HEK293T (cell line): ENCODE measurements around the gene STK39.
"Not testable (repeated sequence)": the region's sequence is repeated elsewhere in the genome, so short reads cannot be mapped to it uniquely, and the experiment has no call there.

Source experiments
- CTCF ChIA-PET: fragments of 350-600 bp; formaldehyde crosslinking; extraction: SDS; loops from one replicate; lab custom pipeline; 2021; ENCODE audit warnings: antibody characterized with exemption, inconsistent platforms; lab: Yijun Ruan, JAX
- POLR2A ChIA-PET: fragments of 350-600 bp; formaldehyde crosslinking; extraction: SDS; loops from one replicate; lab custom pipeline; 2020; ENCODE audit warnings: antibody characterized with exemption, inconsistent platforms; lab: Yijun Ruan, JAX
- DNase-seq: peaks from one replicate; pipeline ENCODE4 v3.0.0; 2012; ENCODE audit warnings: mixed read lengths; ENCODE audit errors: extremely low spot score
- ARNT ChIP-seq: fragments of 450-650 bp; IDR thresholded peaks from 2 replicates; pipeline ENCODE4 v1.6.1; 2017; ENCODE audit warnings: mild to moderate bottlenecking
- BHLHE40 ChIP-seq: fragments of 450-650 bp; IDR thresholded peaks from 2 replicates; pipeline ENCODE4 v1.6.1; 2016; ENCODE audit warnings: mild to moderate bottlenecking, moderate library complexity, borderline replicate concordance
- CTBP1 ChIP-seq: fragments of 450-650 bp; IDR thresholded peaks from 2 replicates; pipeline ENCODE4 v1.6.1; 2016; ENCODE audit warnings: borderline replicate concordance
- ELF4 ChIP-seq: fragments of 450-650 bp; IDR thresholded peaks from 2 replicates; pipeline ENCODE4 v1.6.1; 2017; ENCODE audit warnings: antibody characterized with exemption
- FOXA1 ChIP-seq: fragments of 450-650 bp; IDR thresholded peaks from 2 replicates; pipeline ENCODE4 v1.6.1; 2016; ENCODE audit warnings: mild to moderate bottlenecking
- FOXK2 ChIP-seq: fragments of 450-650 bp; IDR thresholded peaks from 2 replicates; pipeline ENCODE4 v1.6.1; 2016; ENCODE audit warnings: mild to moderate bottlenecking
- FOXM1 ChIP-seq: fragments of 450-650 bp; IDR thresholded peaks from 2 replicates; pipeline ENCODE4 v1.6.1; 2017; ENCODE audit warnings: mild to moderate bottlenecking, borderline replicate concordance
- HDGF ChIP-seq: fragments of 450-650 bp; IDR thresholded peaks from 2 replicates; pipeline ENCODE4 v1.6.1; 2017; ENCODE audit warnings: antibody characterized with exemption, borderline replicate concordance
- L3MBTL2 ChIP-seq: fragments of 450-650 bp; conservative IDR thresholded peaks from 2 replicates; pipeline ENCODE4 v1.6.1; 2016; ENCODE audit warnings: mild to moderate bottlenecking
- LEF1 ChIP-seq: fragments of 450-650 bp; IDR thresholded peaks from 2 replicates; pipeline ENCODE4 v1.6.1; 2017; ENCODE audit warnings: mild to moderate bottlenecking, borderline replicate concordance
- NFRKB ChIP-seq: fragments of 450-650 bp; IDR thresholded peaks from 2 replicates; pipeline ENCODE4 v1.6.1; 2016; ENCODE audit warnings: mild to moderate bottlenecking, moderate library complexity
- PKNOX1 ChIP-seq: fragments of 450-650 bp; IDR thresholded peaks from 2 replicates; pipeline ENCODE4 v1.6.1; 2016
- SP1 ChIP-seq: fragments of 450-650 bp; IDR thresholded peaks from 2 replicates; pipeline ENCODE4 v1.6.1; 2017
- SUZ12 ChIP-seq: fragments of 450-650 bp; IDR thresholded peaks from 2 replicates; pipeline ENCODE4 v1.6.1; 2016; ENCODE audit warnings: mild to moderate bottlenecking
- TARDBP ChIP-seq: fragments of 450-650 bp; IDR thresholded peaks from 2 replicates; pipeline ENCODE4 v1.6.1; 2016
- ZNF384 ChIP-seq: fragments of 450-650 bp; IDR thresholded peaks from 2 replicates; pipeline ENCODE4 v1.6.1; 2016

The STK39 gene

GRCh38 chr2:168127371-168127770, 120.0 kb downstream of the STK39 start:
- TF ChIP-seq LEF1 (no peak), ELF4 (no peak), L3MBTL2 (no peak), SUZ12 (no peak), FOXM1 (no peak), FOXA1 (no peak), PKNOX1 (no peak), BHLHE40 (no peak), HDGF (no peak), NFRKB (no peak), FOXK2 (no peak), ARNT (no peak), CTBP1 (no peak), TARDBP (no peak), SP1 (no peak), ZNF384 (no peak)
- CTCF ChIA-PET = interaction anchor here (2.9 kb wide), 1 partner anchor 9 kb away, joined by 12 read pairs; no protein-coding TSS in a partner anchor
- DNase-seq = no peak
- POLR2A ChIA-PET = no interaction called here

- POLR2A ChIA-PET, CTCF ChIA-PET: not testable (repeated sequence)
These were observed 125.2 kb downstream of the STK39 start for GRCh38 chr2:168122210-168122609.

GRCh38 chr2:168120730-168121129, 126.7 kb downstream of the STK39 start:
- no peak for TF ChIP-seq FOXK2
- no peak for TF ChIP-seq BHLHE40
- ChIA-PET CTCF (interaction anchor here (0.9 kb wide), 1 partner anchor 1582 kb away, joined by 8 read pairs; no protein-coding TSS in a partner anchor), POLR2A (no interaction called here)
- no peak for DNase-seq

More at GRCh38 chr2:168122210-168122609, 125.2 kb downstream of the STK39 start:
- DNase-seq = not testable (repeated sequence)

- POLR2A ChIA-PET = no interaction called here
- no peak for DNase-seq
- TF ChIP-seq TARDBP (no peak), FOXK2 (no peak), ZNF384 (no peak), FOXM1 (no peak), ELF4 (no peak), PKNOX1 (no peak)
- CTCF ChIA-PET = interaction anchor here (0.9 to 1.8 kb wide), 4 partner anchors 10 to 1581 kb away, joined by 3 to 8 read pairs (median 4); no protein-coding TSS in a partner anchor
These were observed 127.1 kb downstream of the STK39 start for GRCh38 chr2:168120310-168120709.

GRCh38 chr2:168119515-168120141, 127.8 kb downstream of the STK39 start:
- DNase-seq = peak; percentile 40
- POLR2A ChIA-PET = no interaction called here
- no peak for TF ChIP-seq LEF1
- no peak for TF ChIP-seq ARNT
- TF ChIP-seq ZNF384 = no peak
- TF ChIP-seq SUZ12 = no peak
- no peak for TF ChIP-seq NFRKB
- TF ChIP-seq PKNOX1 = no peak
- no peak for TF ChIP-seq TARDBP
- TF ChIP-seq ELF4 = no peak
- no peak for TF ChIP-seq SP1
- TF ChIP-seq BHLHE40 = no peak
- CTCF ChIA-PET = interaction anchor here (0.9 to 2.1 kb wide), 10 partner anchors 9 to 1580 kb away, joined by 3 to 12 read pairs (median 4); no protein-coding TSS in a partner anchor

- ChIA-PET CTCF (interaction anchor here (0.6 to 2.1 kb wide), 12 partner anchors 9 to 818 kb away, joined by 3 to 12 read pairs (median 4); no protein-coding TSS in a partner anchor), POLR2A (no interaction called here)
- no peak for TF ChIP-seq TARDBP
- TF ChIP-seq SUZ12 = no peak
- no peak for TF ChIP-seq BHLHE40
- no peak for TF ChIP-seq ELF4
- no peak for TF ChIP-seq NFRKB
- no peak for TF ChIP-seq HDGF
- peak; percentile 35 for DNase-seq
These were observed 128.5 kb downstream of the STK39 start for GRCh38 chr2:168118733-168119514.

GRCh38 chr2:168116448-168116847, 130.9 kb downstream of the STK39 start:
- no peak for TF ChIP-seq L3MBTL2
- CTCF ChIA-PET = interaction anchor here (1.9 kb wide), 1 partner anchor 852 kb away, joined by 5 read pairs; no protein-coding TSS in a partner anchor
- POLR2A ChIA-PET = no interaction called here
- DNase-seq = no peak
